Keratinocyte (primary cell): ENCODE measurements around the gene DNHD1. TPM values are rescaled to one million over a fixed set of nuclear protein-coding genes. Genes with fewer than 3 reads are reported as not detected.

Experiments used
- DNase-seq: peaks from one replicate; pipeline ENCODE4 v3.0.0-alpha.2; 2011; ENCODE audit warnings: low read depth, missing footprints, low spot score
- FAIRE-seq: peaks from 2 replicates; lab custom pipeline; 2011; peaks lifted over from hg19 to GRCh38; lab: Jason Lieb, UNC
- H2AFZ ChIP-seq: 2 replicates; pipeline ENCODE4 v1.6.0; 2012; ENCODE audit warnings: low read length, control low read depth, inconsistent platforms; ENCODE audit not compliant: control insufficient read depth
- H3K27ac ChIP-seq: 2 replicates; pipeline ENCODE4 v1.5.1; 2011; ENCODE audit warnings: low read length; ENCODE audit not compliant: control insufficient read depth, insufficient read depth
- H3K27me3 ChIP-seq: 3 replicates; pipeline ENCODE4 v1.6.0; 2011; ENCODE audit warnings: low read length; ENCODE audit not compliant: control insufficient read depth, insufficient read depth; ENCODE audit errors: extremely low read depth
- H3K36me3 ChIP-seq, 2 experiments: 2 replicates in 1 of 2; 3 replicates in 1 of 2; pipeline ENCODE4 v1.5.1; 2011; ENCODE audit warnings: low read length in 2 of 2, mild to moderate bottlenecking in 1 of 2; ENCODE audit not compliant: control insufficient read depth in 2 of 2, insufficient read depth in 2 of 2; ENCODE audit errors: extremely low read depth in 1 of 2
- H3K4me1 ChIP-seq: 3 replicates; pipeline ENCODE4 v1.5.1; 2011; ENCODE audit warnings: low read length; ENCODE audit not compliant: control insufficient read depth, insufficient read depth; ENCODE audit errors: extremely low read depth
- H3K4me2 ChIP-seq: 3 replicates; pipeline ENCODE4 v1.6.0; 2011; ENCODE audit warnings: low read depth, low read length; ENCODE audit not compliant: control insufficient read depth, insufficient read depth; ENCODE audit errors: extremely low read depth
- H3K4me3 ChIP-seq, 3 experiments: fragments of 200-600 bp in 1 of 3; sonication (generic) in 1 of 3; 2 replicates in 2 of 3; 3 replicates in 1 of 3; pipeline ENCODE4 v1.5.1; 2011 to 2016; ENCODE audit warnings: low read length in 3 of 3, mild to moderate bottlenecking in 3 of 3, control low read depth in 2 of 3, inconsistent platforms in 1 of 3, low read depth in 1 of 3, mixed read lengths in 1 of 3, mixed run types in 1 of 3, moderate library complexity in 1 of 3; ENCODE audit not compliant: control insufficient read depth in 2 of 3, insufficient read depth in 2 of 3; ENCODE audit errors: extremely low read depth in 1 of 3
- H3K79me2 ChIP-seq: 2 replicates; pipeline ENCODE4 v1.6.0; 2012; ENCODE audit warnings: low read length; ENCODE audit not compliant: control insufficient read depth, insufficient read depth
- H3K9ac ChIP-seq: 3 replicates; pipeline ENCODE4 v1.6.0; 2011; ENCODE audit warnings: low read length; ENCODE audit not compliant: control insufficient read depth, insufficient read depth; ENCODE audit errors: extremely low read depth
- H3K9me1 ChIP-seq: 3 replicates; pipeline ENCODE4 v1.6.0; 2011; ENCODE audit warnings: low read length; ENCODE audit not compliant: control insufficient read depth, insufficient read depth; ENCODE audit errors: extremely low read depth
- H3K9me3 ChIP-seq: 2 replicates; pipeline ENCODE4 v1.5.1; 2012; ENCODE audit warnings: low read depth, low read length; ENCODE audit not compliant: control insufficient read depth
- H4K20me1 ChIP-seq: 3 replicates; pipeline ENCODE4 v1.6.0; 2011; ENCODE audit warnings: low read length; ENCODE audit not compliant: control insufficient read depth, insufficient read depth; ENCODE audit errors: extremely low read depth
- EZH2 ChIP-seq: IDR thresholded peaks from one replicate; pipeline ENCODE4 v1.6.1; 2012; ENCODE audit warnings: inconsistent platforms, mild to moderate bottlenecking, low read length, moderate library complexity
- dilution Hi-C: fragments of 300-500 bp; cut with MboI; formaldehyde crosslinking; loops from one replicate; pipeline ENCODE4 v1.7.0; 2020; ENCODE audit warnings: low sequenced_read_pairs; ENCODE audit not compliant: extremely low pct_ligation_motif_present
- polyA plus RNA-seq, 5 experiments: library from polyadenylated mRNA; depleted of rRNA in 3 of 5; stranded (reverse) in 3 of 5; stranded (forward) in 1 of 5; unstranded in 1 of 5; fragments of >200 nt; gene quantifications; 1 replicate in 1 of 5; 2 replicates in 3 of 5; 3 replicates in 1 of 5; pipeline versions ENCODE4 v1.2.1 to v1.2.3, GENCODE V29; 2011 to 2012; ENCODE audit warnings: missing spikeins in 2 of 5, low read depth in 1 of 5, low replicate concordance in 1 of 5
- TF ChIP-seq, protein P1 (sequence below), 3 experiments: IDR thresholded peaks in 1 of 3; conservative IDR thresholded peaks in 1 of 3; optimal IDR thresholded peaks in 1 of 3; 2 replicates in 2 of 3; 3 replicates in 1 of 3; pipeline versions ENCODE3 to v1.5.1; 2011; ENCODE audit warnings: low read length in 3 of 3, mild to moderate bottlenecking in 3 of 3, moderate library complexity in 2 of 3, control low read depth in 1 of 3, inconsistent platforms in 1 of 3; ENCODE audit not compliant: insufficient read depth in 2 of 3; ENCODE audit errors: extremely low read depth in 1 of 3

The DNHD1 gene
- polyA plus RNA-seq, 1 donor (not counting 4 experiments of a cell fraction or from before 2014, with no cell fraction given), result 2.9 TPM

DNA sequence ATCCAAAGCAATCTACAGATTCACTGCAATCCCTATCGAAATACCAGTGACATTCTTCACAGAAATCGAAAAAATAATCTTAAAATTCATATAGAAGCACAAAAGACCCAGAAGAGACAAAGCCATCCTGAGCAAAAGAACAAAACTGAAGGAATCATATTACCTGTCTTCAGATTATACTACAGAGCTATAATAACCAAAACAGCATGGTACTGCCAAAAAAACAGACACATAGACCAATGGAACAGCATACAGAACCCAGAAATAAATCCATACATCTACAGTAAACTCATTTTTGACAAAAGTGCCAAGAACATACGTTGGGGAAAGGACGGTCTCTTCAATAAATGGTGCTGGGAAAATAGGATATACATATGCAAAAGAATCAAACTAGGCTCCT lies 87.4 kb downstream of the DNHD1 start:
- no peaks in the 10 kb centered on the region for H4K20me1 ChIP-seq
- no peaks in the 10 kb centered on the region for H3K4me1 ChIP-seq
- dilution Hi-C loops, result no loop called here
- no peak overlapping the region for H3K4me2 ChIP-seq
- FAIRE-seq (no peak), DNase-seq (no peak)
- H3K9me1 ChIP-seq, result no peaks in the 10 kb centered on the region
- H2AFZ ChIP-seq, result no peak overlapping the region
- no peaks in the 10 kb centered on the region for H3K27me3 ChIP-seq
- H3K9me3 ChIP-seq, result peaks cover 3% of the 10 kb centered on the region
- no peak overlapping the region for H3K9ac ChIP-seq
- H3K79me2 ChIP-seq, result no peaks in the 10 kb centered on the region
- H3K4me3 ChIP-seq, result no peak overlapping the region
- H3K36me3 ChIP-seq, result no peaks in the 10 kb centered on the region
- no peak overlapping the region for H3K27ac ChIP-seq
- TF ChIP-seq, protein P1, sequence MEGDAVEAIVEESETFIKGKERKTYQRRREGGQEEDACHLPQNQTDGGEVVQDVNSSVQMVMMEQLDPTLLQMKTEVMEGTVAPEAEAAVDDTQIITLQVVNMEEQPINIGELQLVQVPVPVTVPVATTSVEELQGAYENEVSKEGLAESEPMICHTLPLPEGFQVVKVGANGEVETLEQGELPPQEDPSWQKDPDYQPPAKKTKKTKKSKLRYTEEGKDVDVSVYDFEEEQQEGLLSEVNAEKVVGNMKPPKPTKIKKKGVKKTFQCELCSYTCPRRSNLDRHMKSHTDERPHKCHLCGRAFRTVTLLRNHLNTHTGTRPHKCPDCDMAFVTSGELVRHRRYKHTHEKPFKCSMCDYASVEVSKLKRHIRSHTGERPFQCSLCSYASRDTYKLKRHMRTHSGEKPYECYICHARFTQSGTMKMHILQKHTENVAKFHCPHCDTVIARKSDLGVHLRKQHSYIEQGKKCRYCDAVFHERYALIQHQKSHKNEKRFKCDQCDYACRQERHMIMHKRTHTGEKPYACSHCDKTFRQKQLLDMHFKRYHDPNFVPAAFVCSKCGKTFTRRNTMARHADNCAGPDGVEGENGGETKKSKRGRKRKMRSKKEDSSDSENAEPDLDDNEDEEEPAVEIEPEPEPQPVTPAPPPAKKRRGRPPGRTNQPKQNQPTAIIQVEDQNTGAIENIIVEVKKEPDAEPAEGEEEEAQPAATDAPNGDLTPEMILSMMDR (optimal IDR thresholded peaks at IDR 0.05 in 1 of 3, IDR thresholded peaks at IDR 0.05 in 1 of 3, conservative IDR thresholded peaks at IDR 0.05 in 1 of 3; ENCODE audit: extremely low read depth in 1 of 3, insufficient read depth in 2 of 3, low read length in 3 of 3), result no peak
- no peak for TF ChIP-seq EZH2

DNA sequence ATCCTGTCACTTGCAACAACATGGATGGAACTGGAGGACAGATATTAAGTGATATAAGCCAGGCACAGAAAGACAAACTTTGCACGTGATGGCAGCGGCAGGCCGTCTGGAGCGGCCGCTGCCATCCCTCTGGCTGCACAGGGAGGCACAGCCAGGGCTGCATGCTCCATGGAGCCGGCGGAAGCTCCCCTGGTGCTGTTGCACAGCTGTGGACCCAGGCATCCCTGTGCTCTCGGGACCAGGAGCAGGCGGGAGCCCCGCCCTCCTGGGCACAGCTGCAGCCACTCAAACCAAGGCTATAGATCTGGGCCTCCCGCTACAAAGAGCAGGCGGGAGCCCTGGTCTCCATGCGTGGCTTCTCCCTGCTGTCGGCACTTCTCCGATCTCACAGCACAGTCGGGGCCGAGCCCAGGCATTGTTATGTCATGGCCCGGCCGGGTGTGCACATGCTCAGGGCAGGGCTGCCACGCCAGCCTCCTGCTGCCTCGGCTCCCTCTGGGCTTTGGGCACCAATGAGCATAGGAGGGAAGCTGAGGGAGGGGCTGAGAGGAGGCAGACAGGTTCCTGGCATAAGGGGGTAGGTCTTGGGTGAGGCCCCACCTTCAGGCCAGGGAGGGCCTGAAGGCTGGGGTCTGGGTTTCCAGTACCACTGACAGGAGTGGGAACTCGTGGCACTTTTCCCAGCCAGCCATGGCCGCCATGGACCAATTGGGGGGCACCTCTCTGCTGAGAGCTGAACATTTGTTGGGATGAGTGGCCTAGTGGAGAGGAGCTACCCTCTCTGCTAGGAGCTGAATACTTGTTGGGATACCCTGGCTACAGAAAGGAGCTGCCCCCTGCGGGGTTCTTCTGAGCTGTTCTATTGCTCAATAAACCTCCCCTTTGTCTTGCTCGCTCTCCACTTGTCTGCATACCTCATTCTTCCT lies 89.6 kb downstream of the DNHD1 start:
- Histone ChIP-seq H3K9me1 (no peaks in the 10 kb centered on the region), H3K27me3 (no peaks in the 10 kb centered on the region), H3K4me1 (no peaks in the 10 kb centered on the region), H3K9ac (no peak overlapping the region), H3K79me2 (no peaks in the 10 kb centered on the region), H3K9me3 (peaks cover 3% of the 10 kb centered on the region), H3K4me3 (no peak overlapping the region), H2AFZ (no peak overlapping the region), H3K4me2 (no peak overlapping the region), H3K36me3 (no peaks in the 10 kb centered on the region), H3K27ac (no peak overlapping the region), H4K20me1 (no peaks in the 10 kb centered on the region)
- TF ChIP-seq, protein P1 (optimal IDR thresholded peaks at IDR 0.05 in 1 of 3, IDR thresholded peaks at IDR 0.05 in 1 of 3, conservative IDR thresholded peaks at IDR 0.05 in 1 of 3; ENCODE audit: extremely low read depth in 1 of 3, insufficient read depth in 2 of 3, low read length in 3 of 3), result no peak
- no peak for TF ChIP-seq EZH2
- dilution Hi-C loops, result no loop called here
- DNase-seq (no peak), FAIRE-seq (no peak)
